ENCODE data around the gene FGF19.

DNA sequence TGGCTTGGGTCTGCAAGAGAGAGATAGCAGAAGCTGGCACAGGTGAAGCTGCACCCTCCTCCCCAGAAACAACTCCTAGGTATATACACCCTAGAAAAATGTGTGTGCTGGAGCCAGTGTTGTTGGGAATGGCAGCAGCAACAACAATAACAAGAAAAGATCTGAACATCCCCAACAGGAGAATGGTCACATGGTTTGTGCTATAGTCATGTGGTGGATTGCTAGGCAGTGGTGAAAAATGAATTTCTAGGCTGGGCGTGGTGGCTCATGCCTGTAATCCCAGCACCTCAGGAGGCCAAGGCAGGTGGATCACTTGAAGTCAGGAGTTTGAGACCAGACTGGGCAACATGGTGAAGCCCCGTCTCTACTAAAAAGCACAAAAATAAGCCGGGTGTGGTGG lies 31.0 kb upstream of the FGF19 start:
- TF ChIP-seq CTCF (IDR thresholded peaks at IDR 0.05; ENCODE audit: low read depth, low read length, poor library complexity, severe bottlenecking) (no peak), EZH2phosphoT487 (IDR thresholded peaks at IDR 0.05; ENCODE audit: borderline replicate concordance, low read length) (no peak)

All from DOHH2 (cell line).